ENCODE data around the gene FAAP100.
"Not testable (repeated sequence)": the region's sequence is repeated elsewhere in the genome, so short reads cannot be mapped to it uniquely, and the experiment has no call there.

Gene FAAP100

GRCh38 chr17:81532490-81533287 lies 19.5 kb downstream of the FAAP100 start:
- Histone ChIP-seq H3K27me3 (ENCODE audit: control insufficient read depth, insufficient read depth, low read length) (peaks cover 52% of the 10 kb centered on the region), H3K4me1 (ENCODE audit: control insufficient read depth, insufficient read depth, low read length) (peaks cover 20% of the 10 kb centered on the region), H3K9me3 (ENCODE audit: control insufficient read depth, low read length) (no peaks in the 10 kb centered on the region), H3K4me3 (ENCODE audit: low read length) (no peak overlapping the region), H3K36me3 (ENCODE audit: control insufficient read depth, insufficient read depth, low read length) (no peaks in the 10 kb centered on the region), H3K9ac (ENCODE audit: low read length) (no peak overlapping the region)

- Histone ChIP-seq H3K4me1 (ENCODE audit: control insufficient read depth, insufficient read depth, low read length) (peaks cover 18% of the 10 kb centered on the region), H3K27me3 (ENCODE audit: control insufficient read depth, insufficient read depth, low read length) (peaks cover 52% of the 10 kb centered on the region)
- not testable (repeated sequence) for H3K4me3 ChIP-seq (ENCODE audit: low read length); H3K9me3 ChIP-seq (ENCODE audit: control insufficient read depth, low read length); H3K9ac ChIP-seq (ENCODE audit: low read length); H3K36me3 ChIP-seq (ENCODE audit: control insufficient read depth, insufficient read depth, low read length)
These were observed 20.2 kb downstream of the FAAP100 start for GRCh38 chr17:81531998-81532404.

- not testable (repeated sequence) for H3K4me3 ChIP-seq (ENCODE audit: low read length); H3K9ac ChIP-seq (ENCODE audit: low read length); H3K9me3 ChIP-seq (ENCODE audit: control insufficient read depth, low read length); H3K4me1 ChIP-seq (ENCODE audit: control insufficient read depth, insufficient read depth, low read length); H3K36me3 ChIP-seq (ENCODE audit: control insufficient read depth, insufficient read depth, low read length)
- peaks cover 52% of the 10 kb centered on the region for H3K27me3 ChIP-seq (ENCODE audit: control insufficient read depth, insufficient read depth, low read length)
These were observed 21.1 kb downstream of the FAAP100 start for GRCh38 chr17:81531013-81531412.

- Histone ChIP-seq H3K27me3 (ENCODE audit: control insufficient read depth, insufficient read depth, low read length) (peaks cover 57% of the 10 kb centered on the region), H3K9ac (ENCODE audit: low read length) (no peak overlapping the region), H3K4me3 (ENCODE audit: low read length) (no peak overlapping the region), H3K4me1 (ENCODE audit: control insufficient read depth, insufficient read depth, low read length) (peaks cover 7% of the 10 kb centered on the region), H3K36me3 (ENCODE audit: control insufficient read depth, insufficient read depth, low read length) (no peaks in the 10 kb centered on the region), H3K9me3 (ENCODE audit: control insufficient read depth, low read length) (no peaks in the 10 kb centered on the region)
These were observed 22.7 kb downstream of the FAAP100 start for GRCh38 chr17:81529437-81529803.

GRCh38 chr17:81528651-81529436 lies 23.3 kb downstream of the FAAP100 start:
- H3K36me3 ChIP-seq (ENCODE audit: control insufficient read depth, insufficient read depth, low read length): no peaks in the 10 kb centered on the region
- no peaks in the 10 kb centered on the region for H3K9me3 ChIP-seq (ENCODE audit: control insufficient read depth, low read length)
- H3K9ac ChIP-seq (ENCODE audit: low read length): no peak overlapping the region
- no peak overlapping the region for H3K4me3 ChIP-seq (ENCODE audit: low read length)
- peaks cover 7% of the 10 kb centered on the region for H3K4me1 ChIP-seq (ENCODE audit: control insufficient read depth, insufficient read depth, low read length)
- H3K27me3 ChIP-seq (ENCODE audit: control insufficient read depth, insufficient read depth, low read length): peaks cover 57% of the 10 kb centered on the region

GRCh38 chr17:81528384-81528650 lies 23.8 kb downstream of the FAAP100 start:
- no peaks in the 10 kb centered on the region for H3K9me3 ChIP-seq (ENCODE audit: control insufficient read depth, low read length)
- H3K4me3 ChIP-seq (ENCODE audit: low read length): no peak overlapping the region
- H3K9ac ChIP-seq (ENCODE audit: low read length): no peak overlapping the region
- H3K4me1 ChIP-seq (ENCODE audit: control insufficient read depth, insufficient read depth, low read length): peaks cover 9% of the 10 kb centered on the region
- no peaks in the 10 kb centered on the region for H3K36me3 ChIP-seq (ENCODE audit: control insufficient read depth, insufficient read depth, low read length)
- peaks cover 62% of the 10 kb centered on the region for H3K27me3 ChIP-seq (ENCODE audit: control insufficient read depth, insufficient read depth, low read length)

- no peak within 1 kb of the TSS for H3K4me3 ChIP-seq (ENCODE audit: low read length)
- peaks cover 12% of the 10 kb centered on the region for H3K4me1 ChIP-seq (ENCODE audit: control insufficient read depth, insufficient read depth, low read length)
- peaks cover 67% of the 10 kb centered on the region for H3K27me3 ChIP-seq (ENCODE audit: control insufficient read depth, insufficient read depth, low read length)
- no peaks in the 10 kb centered on the region for H3K9me3 ChIP-seq (ENCODE audit: control insufficient read depth, low read length)
- H3K9ac ChIP-seq (ENCODE audit: low read length): no peak within 1 kb of the TSS
- H3K36me3 ChIP-seq (ENCODE audit: control insufficient read depth, insufficient read depth, low read length): no peaks in the 10 kb centered on the region
These were observed 24.4 kb downstream of the FAAP100 start, which contains the start of gene FSCN2 for GRCh38 chr17:81527591-81528383. Gene FSCN2 (plus strand): TSS chr17:81528377. CDS start chr17:81528532, 155 bp downstream.

- Histone ChIP-seq H3K4me3 (ENCODE audit: low read length) (no peak overlapping the region), H3K27me3 (ENCODE audit: control insufficient read depth, insufficient read depth, low read length) (peaks cover 71% of the 10 kb centered on the region)
These were observed 25.2 kb downstream of the FAAP100 start for GRCh38 chr17:81526662-81527571.

GRCh38 chr17:81524865-81525159 lies 27.3 kb downstream of the FAAP100 start:
- Histone ChIP-seq H3K27me3 (ENCODE audit: control insufficient read depth, insufficient read depth, low read length) (peaks cover 67% of the 10 kb centered on the region), H3K9ac (ENCODE audit: low read length) (no peak overlapping the region), H3K9me3 (ENCODE audit: control insufficient read depth, low read length) (no peaks in the 10 kb centered on the region), H3K4me3 (ENCODE audit: low read length) (no peak overlapping the region), H3K4me1 (ENCODE audit: control insufficient read depth, insufficient read depth, low read length) (peaks cover 16% of the 10 kb centered on the region), H3K36me3 (ENCODE audit: control insufficient read depth, insufficient read depth, low read length) (no peaks in the 10 kb centered on the region)

More at GRCh38 chr17:81526662-81527571, 25.2 kb downstream of the FAAP100 start:
- no peak overlapping the region for H3K9ac ChIP-seq (ENCODE audit: low read length)
- no peaks in the 10 kb centered on the region for H3K9me3 ChIP-seq (ENCODE audit: control insufficient read depth, low read length)
- no peaks in the 10 kb centered on the region for H3K36me3 ChIP-seq (ENCODE audit: control insufficient read depth, insufficient read depth, low read length)
- H3K4me1 ChIP-seq (ENCODE audit: control insufficient read depth, insufficient read depth, low read length): peaks cover 12% of the 10 kb centered on the region

GRCh38 chr17:81524039-81524864 lies 27.9 kb downstream of the FAAP100 start:
- Histone ChIP-seq H3K9me3 (ENCODE audit: control insufficient read depth, low read length) (no peaks in the 10 kb centered on the region), H3K36me3 (ENCODE audit: control insufficient read depth, insufficient read depth, low read length) (no peaks in the 10 kb centered on the region), H3K27me3 (ENCODE audit: control insufficient read depth, insufficient read depth, low read length) (peaks cover 63% of the 10 kb centered on the region), H3K4me1 (ENCODE audit: control insufficient read depth, insufficient read depth, low read length) (peaks cover 21% of the 10 kb centered on the region), H3K9ac (ENCODE audit: low read length) (no peak overlapping the region), H3K4me3 (ENCODE audit: low read length) (no peak overlapping the region)

Data from mucosa of stomach (tissue), 1 donor.